HepG2 (cell line): ENCODE data around the gene GSTM2. TPM values are rescaled to one million over a fixed set of nuclear protein-coding genes. Genes with fewer than 3 reads are reported as not detected.
A peak's percentile ranks its signal among the peaks of the same experiment; 100 is the strongest.

Experiments
- CCAR2 ChIP-seq: fragments of 200-400 bp; formaldehyde crosslinking; optimal IDR thresholded peaks from 2 replicates; pipeline ENCODE3; 2018; ENCODE audit warnings: low read depth, mild to moderate bottlenecking, low read length, moderate library complexity
- IRF1 ChIP-seq: sonication (generic); formaldehyde crosslinking; IDR thresholded peaks from 2 replicates; pipeline ENCODE4 v1.4.0; 2020; ENCODE audit warnings: low read depth, mild to moderate bottlenecking, missing genetic modification reagents
- NFE2 ChIP-seq: sonication (generic); formaldehyde crosslinking; IDR thresholded peaks from 2 replicates; pipeline ENCODE4 v1.4.0; 2020; ENCODE audit warnings: missing genetic modification reagents
- SKIL ChIP-seq: sonication (generic); formaldehyde crosslinking; IDR thresholded peaks from 2 replicates; pipeline ENCODE4 v1.8.0; 2022; ENCODE audit warnings: missing genetic modification reagents, mild to moderate bottlenecking, moderate library complexity, borderline replicate concordance
- ZNF260 ChIP-seq: sonication (generic); formaldehyde crosslinking; IDR thresholded peaks from 2 replicates; pipeline ENCODE4 v1.4.0; 2020; ENCODE audit warnings: missing genetic modification reagents, low read depth, mild to moderate bottlenecking, borderline replicate concordance
- ZNF83 ChIP-seq: sonication (generic); formaldehyde crosslinking; IDR thresholded peaks from 2 replicates; pipeline ENCODE4 v1.4.0; 2020; ENCODE audit warnings: missing genetic modification reagents, mild to moderate bottlenecking, borderline replicate concordance
- polyA plus RNA-seq, 8 experiments: library from polyadenylated mRNA; depleted of rRNA in 3 of 8; stranded (reverse) in 7 of 8; unstranded in 1 of 8; fragments of >200 nt; fragmentation: Illumina TruSeq in 4 of 8; extraction: Trizol in 4 of 8; gene quantifications; 2 replicates each; pipeline versions ENCODE4 v1.2.1 to v1.2.3, GENCODE V29; 2011 to 2016; ENCODE audit warnings: low read depth in 4 of 8, missing spikeins in 1 of 8, mixed read lengths in 1 of 8; ENCODE audit not compliant: insufficient read depth in 1 of 8
- total RNA-seq, 5 experiments: library from RNA; depleted of rRNA; stranded (reverse); fragments of >200 nt; fragmentation: Illumina TruSeq; extraction: Trizol; gene quantifications; 2 replicates each; pipeline ENCODE4 v1.2.3, GENCODE V29; 2016; ENCODE audit warnings: low read depth in 1 of 5
- TF ChIP-seq, protein P1 (sequence below): sonication (generic); formaldehyde crosslinking; IDR thresholded peaks from 2 replicates; pipeline ENCODE4 v1.4.0; 2020; ENCODE audit warnings: missing genetic modification reagents
- TF ChIP-seq, protein P2 (sequence below): sonication (generic); formaldehyde crosslinking; IDR thresholded peaks from 2 replicates; pipeline ENCODE4 v1.4.0; 2020; ENCODE audit warnings: missing genetic modification reagents
- TF ChIP-seq, protein P3 (sequence below): sonication (generic); formaldehyde crosslinking; IDR thresholded peaks from 2 replicates; pipeline ENCODE4 v1.8.1; 2023; ENCODE audit warnings: mild to moderate bottlenecking, moderate library complexity, missing genetic modification reagents
- TF ChIP-seq, protein P4 (sequence below): sonication (generic); formaldehyde crosslinking; IDR thresholded peaks from 2 replicates; pipeline ENCODE4 v1.4.0; 2020; ENCODE audit warnings: missing genetic modification reagents
- TF ChIP-seq, protein P5 (sequence below): sonication (generic); formaldehyde crosslinking; IDR thresholded peaks from 2 replicates; pipeline ENCODE4 v1.8.1; 2023; ENCODE audit warnings: mild to moderate bottlenecking, missing genetic modification reagents, borderline replicate concordance

Gene GSTM2
- total and polyA plus RNA-seq, 2 of the 13 experiments (the other 11 are each of a cell fraction or from before 2014, with no cell fraction given): 7.0 to 15.0 TPM

DNA sequence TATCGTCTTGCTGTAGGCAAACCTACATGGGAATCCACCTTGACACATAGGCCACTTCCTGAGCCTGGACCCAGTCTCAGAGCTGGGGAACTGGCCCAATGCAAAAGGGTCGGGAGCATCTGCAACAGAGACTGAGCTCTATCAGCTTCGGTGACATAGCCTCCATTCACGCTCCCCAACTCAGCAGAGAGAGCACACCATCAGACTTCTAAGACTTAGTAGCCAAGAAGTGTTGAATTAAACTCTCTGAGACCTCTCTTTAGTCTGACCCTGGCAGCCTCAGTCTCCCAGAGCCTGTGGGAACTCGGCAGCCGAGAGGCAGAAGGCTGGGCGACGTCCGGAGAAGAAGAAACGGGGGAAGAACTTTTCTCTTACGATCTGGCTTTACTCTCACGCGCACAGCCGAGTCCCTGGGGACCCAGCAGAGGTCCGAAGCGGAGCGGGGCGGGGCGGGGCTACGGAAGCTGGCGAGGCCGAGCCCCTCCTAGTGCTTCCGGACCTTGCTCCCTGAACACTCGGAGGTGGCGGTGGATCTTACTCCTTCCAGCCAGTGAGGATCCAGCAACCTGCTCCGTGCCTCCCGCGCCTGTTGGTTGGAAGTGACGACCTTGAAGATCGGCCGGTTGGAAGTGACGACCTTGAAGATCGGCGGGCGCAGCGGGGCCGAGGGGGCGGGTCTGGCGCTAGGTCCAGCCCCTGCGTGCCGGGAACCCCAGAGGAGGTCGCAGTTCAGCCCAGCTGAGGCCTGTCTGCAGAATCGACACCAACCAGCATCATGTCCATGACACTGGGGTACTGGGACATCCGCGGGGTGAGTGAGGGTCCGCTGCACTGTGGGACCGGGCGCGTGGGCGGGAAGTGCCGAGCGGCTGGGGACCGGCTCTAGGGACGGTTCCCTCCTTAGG is 12.0 kb upstream of the GSTM2 start, which contains the start of gene GSTM4 (continued):
- TF ChIP-seq, protein P1, sequence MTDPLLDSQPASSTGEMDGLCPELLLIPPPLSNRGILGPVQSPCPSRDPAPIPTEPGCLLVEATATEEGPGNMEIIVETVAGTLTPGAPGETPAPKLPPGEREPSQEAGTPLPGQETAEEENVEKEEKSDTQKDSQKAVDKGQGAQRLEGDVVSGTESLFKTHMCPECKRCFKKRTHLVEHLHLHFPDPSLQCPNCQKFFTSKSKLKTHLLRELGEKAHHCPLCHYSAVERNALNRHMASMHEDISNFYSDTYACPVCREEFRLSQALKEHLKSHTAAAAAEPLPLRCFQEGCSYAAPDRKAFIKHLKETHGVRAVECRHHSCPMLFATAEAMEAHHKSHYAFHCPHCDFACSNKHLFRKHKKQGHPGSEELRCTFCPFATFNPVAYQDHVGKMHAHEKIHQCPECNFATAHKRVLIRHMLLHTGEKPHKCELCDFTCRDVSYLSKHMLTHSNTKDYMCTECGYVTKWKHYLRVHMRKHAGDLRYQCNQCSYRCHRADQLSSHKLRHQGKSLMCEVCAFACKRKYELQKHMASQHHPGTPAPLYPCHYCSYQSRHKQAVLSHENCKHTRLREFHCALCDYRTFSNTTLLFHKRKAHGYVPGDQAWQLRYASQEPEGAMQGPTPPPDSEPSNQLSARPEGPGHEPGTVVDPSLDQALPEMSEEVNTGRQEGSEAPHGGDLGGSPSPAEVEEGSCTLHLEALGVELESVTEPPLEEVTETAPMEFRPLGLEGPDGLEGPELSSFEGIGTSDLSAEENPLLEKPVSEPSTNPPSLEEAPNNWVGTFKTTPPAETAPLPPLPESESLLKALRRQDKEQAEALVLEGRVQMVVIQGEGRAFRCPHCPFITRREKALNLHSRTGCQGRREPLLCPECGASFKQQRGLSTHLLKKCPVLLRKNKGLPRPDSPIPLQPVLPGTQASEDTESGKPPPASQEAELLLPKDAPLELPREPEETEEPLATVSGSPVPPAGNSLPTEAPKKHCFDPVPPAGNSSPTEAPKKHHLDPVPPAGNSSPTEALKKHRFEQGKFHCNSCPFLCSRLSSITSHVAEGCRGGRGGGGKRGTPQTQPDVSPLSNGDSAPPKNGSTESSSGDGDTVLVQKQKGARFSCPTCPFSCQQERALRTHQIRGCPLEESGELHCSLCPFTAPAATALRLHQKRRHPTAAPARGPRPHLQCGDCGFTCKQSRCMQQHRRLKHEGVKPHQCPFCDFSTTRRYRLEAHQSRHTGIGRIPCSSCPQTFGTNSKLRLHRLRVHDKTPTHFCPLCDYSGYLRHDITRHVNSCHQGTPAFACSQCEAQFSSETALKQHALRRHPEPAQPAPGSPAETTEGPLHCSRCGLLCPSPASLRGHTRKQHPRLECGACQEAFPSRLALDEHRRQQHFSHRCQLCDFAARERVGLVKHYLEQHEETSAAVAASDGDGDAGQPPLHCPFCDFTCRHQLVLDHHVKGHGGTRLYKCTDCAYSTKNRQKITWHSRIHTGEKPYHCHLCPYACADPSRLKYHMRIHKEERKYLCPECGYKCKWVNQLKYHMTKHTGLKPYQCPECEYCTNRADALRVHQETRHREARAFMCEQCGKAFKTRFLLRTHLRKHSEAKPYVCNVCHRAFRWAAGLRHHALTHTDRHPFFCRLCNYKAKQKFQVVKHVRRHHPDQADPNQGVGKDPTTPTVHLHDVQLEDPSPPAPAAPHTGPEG (CRISPR knock-in tag): peak; percentile 57; the same call in 1 of the 2 replicates
- TF ChIP-seq CCAR2: no peak
- TF ChIP-seq, protein P2, sequence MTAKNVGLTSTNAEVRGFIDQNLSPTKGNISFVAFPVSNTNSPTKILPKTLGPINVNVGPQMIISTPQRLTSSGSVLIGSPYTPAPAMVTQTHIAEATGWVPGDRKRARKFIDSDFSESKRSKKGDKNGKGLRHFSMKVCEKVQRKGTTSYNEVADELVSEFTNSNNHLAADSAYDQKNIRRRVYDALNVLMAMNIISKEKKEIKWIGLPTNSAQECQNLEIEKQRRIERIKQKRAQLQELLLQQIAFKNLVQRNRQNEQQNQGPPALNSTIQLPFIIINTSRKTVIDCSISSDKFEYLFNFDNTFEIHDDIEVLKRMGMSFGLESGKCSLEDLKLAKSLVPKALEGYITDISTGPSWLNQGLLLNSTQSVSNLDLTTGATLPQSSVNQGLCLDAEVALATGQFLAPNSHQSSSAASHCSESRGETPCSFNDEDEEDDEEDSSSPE (CRISPR knock-in tag): peak; percentile 52
- TF ChIP-seq NFE2: no peak
- TF ChIP-seq, protein P3, sequence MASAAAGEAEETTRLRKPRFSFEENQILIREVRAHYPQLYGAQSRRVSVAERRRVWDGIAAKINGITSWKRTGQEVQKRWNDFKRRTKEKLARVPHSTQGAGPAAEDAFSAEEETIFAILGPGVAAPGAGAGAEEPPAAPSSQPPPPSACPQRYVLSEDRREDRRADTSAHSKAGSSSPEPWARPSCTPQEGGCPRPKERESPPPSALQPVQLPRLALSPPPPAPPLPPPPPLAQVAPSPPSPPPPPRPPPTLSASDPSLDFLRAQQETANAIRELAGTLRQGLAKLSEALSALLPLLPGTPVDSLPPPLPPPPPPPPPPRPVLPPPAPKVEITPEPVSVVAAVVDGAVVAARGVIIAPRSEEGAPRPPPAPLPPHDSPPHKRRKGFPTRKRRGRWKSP: no peak
- no peak for TF ChIP-seq ZNF260
- TF ChIP-seq IRF1 (CRISPR knock-in tag): no peak
- peak; percentile 34; the same call in 1 of the 2 replicates for TF ChIP-seq ZNF83
- no peak for TF ChIP-seq SKIL
- TF ChIP-seq, protein P4, sequence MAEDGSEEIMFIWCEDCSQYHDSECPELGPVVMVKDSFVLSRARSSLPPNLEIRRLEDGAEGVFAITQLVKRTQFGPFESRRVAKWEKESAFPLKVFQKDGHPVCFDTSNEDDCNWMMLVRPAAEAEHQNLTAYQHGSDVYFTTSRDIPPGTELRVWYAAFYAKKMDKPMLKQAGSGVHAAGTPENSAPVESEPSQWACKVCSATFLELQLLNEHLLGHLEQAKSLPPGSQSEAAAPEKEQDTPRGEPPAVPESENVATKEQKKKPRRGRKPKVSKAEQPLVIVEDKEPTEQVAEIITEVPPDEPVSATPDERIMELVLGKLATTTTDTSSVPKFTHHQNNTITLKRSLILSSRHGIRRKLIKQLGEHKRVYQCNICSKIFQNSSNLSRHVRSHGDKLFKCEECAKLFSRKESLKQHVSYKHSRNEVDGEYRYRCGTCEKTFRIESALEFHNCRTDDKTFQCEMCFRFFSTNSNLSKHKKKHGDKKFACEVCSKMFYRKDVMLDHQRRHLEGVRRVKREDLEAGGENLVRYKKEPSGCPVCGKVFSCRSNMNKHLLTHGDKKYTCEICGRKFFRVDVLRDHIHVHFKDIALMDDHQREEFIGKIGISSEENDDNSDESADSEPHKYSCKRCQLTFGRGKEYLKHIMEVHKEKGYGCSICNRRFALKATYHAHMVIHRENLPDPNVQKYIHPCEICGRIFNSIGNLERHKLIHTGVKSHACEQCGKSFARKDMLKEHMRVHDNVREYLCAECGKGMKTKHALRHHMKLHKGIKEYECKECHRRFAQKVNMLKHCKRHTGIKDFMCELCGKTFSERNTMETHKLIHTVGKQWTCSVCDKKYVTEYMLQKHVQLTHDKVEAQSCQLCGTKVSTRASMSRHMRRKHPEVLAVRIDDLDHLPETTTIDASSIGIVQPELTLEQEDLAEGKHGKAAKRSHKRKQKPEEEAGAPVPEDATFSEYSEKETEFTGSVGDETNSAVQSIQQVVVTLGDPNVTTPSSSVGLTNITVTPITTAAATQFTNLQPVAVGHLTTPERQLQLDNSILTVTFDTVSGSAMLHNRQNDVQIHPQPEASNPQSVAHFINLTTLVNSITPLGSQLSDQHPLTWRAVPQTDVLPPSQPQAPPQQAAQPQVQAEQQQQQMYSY (CRISPR knock-in tag): no peak
- TF ChIP-seq, protein P5, sequence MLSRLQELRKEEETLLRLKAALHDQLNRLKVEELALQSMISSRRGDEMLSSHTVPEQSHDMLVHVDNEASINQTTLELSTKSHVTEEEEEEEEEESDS (CRISPR knock-in tag): no peak
